NCI-H748 treated with DMSO at 0.1 percent for 48 hours (cell line): Measurements from ENCODE around the gene CREB3L1.
A peak's percentile ranks its signal among the peaks of the same experiment; 100 is the strongest.

Source experiments
- DNase-seq: peaks from one replicate; lab custom pipeline; 2025; lab: John Stamatoyannopoulos, UW

CREB3L1 gene

DNA sequence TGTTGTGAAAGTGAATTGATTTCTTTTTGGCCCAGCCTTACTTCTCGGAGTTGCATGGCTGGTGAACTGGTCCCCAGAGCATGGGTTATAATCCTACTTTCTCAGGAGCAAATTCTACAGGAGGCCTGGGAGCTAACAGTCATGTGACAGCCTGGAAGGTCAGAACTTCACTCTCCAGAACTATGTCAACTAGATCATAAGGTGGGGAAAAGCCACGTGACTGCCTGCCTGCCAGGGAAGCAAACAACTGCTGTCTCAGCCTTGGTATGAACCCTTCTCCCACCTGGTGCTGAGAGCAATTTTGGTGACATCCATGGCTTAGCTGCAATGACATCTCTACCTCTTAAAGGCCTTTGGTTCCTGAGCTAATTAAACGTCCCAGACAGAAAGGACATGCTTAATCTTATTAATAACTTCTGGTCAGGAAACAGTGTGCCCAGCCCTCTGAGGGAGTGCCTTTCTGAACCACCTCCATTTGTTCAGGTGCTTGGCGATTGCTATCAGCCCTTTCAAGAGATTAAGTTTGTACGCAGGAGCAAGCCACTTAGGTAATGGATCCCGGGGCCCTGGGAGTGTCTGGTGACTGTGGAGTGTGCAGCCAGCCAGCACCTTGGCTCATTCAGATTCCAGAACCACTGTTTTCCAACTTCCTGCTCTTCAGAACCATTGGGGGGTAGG is 1.4 kb upstream of the CREB3L1 start:
- DNase-seq = no peak

DNA sequence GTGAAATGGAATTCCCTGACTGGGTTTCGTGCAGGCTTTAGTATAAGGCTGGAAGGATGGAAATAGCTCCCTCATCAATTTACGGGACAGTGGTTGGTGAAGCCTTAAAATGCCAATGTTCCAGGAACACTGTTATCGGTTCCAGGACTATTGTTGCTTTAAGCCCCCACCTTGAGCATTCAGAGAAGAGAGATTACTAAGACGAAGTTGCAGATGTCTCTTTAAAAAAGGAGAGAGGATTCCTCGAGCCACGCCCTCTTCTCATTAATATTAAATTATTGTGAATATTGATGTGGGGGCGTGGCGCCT is 195 bp upstream of the CREB3L1 start:
- DNase-seq = no peak

DNA sequence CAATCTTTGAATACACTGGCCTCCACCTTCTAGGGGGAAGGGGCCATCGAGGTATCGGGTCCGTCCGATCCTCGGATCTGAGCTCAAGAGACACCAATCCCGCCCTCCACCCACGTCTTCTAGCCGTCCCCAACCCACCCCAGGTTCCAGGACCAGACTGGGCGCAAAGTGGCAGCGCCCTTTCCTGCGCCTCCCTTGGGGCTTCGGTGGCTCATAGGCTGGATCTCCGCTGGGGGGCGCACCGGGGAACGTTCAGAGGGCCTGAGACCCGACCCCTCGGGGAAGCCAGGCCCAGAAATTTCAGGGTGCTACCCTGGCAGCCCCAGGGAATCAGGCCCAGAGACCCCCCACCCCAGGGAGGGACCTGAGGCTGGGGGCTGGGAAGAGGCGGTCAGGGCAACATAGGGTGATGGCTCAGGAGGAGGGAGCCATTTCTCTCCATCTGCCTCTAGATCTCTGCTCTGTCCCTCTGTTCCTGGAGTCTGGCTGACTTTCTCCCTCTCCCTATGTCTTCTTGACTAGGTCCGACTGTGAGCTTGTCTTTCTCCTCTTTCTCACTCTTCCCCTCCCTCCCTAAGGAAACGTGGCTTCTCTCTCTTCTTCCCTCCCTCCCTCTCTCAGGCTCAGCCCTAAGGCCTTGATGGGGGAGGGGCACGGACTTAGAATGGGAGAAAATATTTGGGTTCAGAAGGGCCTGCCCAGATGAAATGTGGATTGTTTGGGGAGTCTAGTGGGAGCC is 1.1 kb downstream of the CREB3L1 start:
- DNase-seq = no peak

DNA sequence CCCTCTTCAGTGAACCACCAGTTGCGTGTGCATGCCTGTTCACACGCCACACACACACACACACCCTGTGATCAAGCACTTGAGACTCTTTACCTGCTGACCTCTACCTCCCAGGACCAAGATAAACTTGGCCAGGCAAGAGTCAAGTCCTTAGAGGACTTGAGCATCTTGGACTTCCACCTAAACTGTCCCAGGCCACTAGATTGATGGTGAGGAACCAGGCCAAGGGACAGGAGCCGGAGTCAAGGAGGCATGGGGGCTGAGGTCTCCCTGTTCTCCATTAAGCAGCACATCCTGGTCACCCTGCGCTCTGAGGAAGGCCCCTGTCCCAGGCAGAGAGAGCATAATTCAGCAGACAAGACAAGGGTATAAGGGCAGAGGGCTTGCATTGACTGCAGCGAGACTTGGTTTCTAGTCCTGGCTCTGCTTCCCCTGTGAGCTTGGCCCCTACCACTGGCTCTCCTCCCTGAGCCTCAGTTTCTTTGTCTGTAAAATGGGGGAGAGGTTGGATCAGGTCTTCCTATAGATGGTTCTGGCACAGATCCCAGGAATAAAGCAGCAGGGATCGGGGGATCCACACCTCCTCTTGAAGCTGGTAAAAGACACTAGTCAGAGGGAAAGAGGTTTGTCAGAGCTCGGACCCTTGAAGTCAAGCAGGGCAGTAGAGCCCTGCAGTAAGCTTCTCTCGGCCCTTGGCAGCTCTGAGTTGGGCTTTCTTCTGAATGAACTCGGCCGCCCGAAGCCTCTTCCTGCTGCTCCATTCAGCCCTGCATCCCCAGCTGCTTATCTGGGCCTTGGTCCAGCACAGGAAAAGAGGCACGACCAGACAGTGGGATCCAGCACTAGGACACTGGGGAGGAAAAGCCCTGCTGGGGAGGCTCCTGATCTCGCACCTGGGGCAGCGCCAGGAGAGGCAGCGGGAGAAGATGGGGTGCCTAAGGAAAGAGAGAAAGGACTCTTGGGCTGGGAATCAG is 2.0 kb downstream of the CREB3L1 start:
- DNase-seq = no peak

DNA sequence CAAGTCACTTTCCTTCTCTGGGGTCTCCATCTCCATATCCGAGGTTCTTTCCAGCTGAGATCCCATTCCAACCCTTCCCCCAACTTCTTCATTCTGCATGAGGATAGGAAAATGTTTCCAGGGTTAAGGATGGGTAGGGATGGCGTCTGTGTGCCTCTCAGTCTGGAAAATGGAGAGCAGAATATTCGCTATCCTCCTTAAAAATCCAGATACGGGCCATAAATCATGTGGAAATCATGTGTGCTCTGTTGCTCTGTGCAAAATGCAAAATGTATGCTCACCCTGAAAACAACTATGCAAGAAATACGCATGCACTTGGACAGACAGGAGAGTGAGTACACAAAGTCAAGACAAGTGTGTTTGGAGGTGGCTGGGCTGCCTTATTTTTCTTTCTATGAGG is 3.2 kb downstream of the CREB3L1 start:
- no peak for DNase-seq

DNA sequence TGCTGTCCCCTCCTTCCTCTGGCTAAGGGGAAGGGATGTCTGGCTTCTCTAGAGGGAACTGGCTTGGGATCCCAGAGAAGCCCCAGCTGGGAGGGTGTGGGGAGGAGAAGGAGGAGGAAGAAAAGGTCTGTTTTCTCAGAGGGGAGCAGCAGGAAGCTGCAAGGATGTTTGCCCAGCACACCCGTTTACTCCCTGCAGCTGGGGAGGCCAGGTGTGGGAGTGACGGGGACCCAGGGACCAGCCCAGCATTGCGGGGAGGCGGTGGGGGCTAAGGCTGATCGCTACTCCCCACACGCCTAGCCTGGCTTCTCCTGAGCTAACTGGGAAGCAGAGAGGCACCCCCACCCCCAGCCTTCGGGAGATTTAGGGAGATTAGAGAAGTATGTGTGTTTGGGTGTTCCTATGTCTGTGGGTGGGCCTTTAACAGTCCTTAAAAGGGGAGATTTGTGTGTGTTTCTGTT is 3.9 kb downstream of the CREB3L1 start:
- DNase-seq = no peak

DNA sequence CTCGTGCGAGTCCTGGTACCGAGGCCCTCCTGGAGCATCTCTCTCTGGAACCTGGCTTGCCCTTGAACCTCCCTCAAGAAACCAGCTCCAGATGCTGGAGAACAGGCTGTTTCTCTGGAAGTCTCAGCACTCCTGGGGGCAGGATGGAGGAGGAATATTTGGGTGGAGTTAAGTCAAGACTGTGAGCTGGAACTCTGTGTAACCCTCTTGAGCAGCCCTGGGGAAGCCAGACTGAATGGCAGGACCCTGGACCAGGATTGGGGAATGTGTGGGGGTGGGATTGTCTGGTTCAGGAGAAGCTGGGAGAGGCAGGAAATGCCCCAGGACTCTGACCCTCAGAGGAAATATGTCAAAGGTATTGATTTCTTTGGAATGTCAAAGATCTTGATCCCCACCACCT is 7.7 kb downstream of the CREB3L1 start:
- DNase-seq = no peak

DNA sequence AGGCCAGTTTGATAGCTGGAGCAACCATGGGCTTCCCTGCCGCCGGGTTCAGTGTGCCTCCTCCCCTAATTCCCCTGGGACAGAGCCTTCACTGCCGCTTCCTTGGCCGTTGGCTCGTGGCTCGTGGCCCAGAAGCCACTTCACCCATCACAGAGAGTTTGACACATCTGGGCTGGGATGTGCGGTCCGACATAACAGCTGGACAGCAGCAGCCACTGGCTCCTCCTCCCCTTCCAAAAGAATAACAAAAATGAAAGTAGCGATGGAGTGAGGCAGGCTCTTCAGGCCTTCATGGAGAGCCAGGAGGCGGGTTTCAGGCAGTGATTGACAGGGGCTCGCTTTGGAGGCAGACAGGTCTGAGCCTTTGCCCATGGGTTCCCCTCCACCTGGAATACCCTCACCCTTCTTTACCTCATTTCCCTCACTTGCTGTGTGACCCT is 8.2 kb downstream of the CREB3L1 start:
- DNase-seq = no peak

DNA sequence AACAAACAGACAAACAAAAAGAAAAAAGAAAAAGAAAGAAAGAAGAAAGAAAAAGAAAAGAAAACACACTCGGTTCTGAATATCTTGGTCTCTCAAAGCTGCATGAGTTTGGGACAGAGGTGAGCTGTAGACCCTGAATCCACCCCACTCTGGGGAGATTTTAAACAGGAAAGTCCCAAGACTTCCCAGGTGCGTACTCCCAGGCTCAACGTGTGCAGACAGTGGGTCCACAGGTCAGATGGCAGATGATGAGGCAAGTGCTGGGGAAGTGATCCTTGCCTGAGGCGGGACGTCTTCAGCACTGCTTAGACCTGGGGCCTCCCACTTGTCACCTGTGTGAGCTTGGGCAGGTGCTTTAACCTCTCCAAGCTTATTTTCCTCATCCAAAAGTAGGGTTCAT is 9.3 kb downstream of the CREB3L1 start:
- no peak for DNase-seq

DNA sequence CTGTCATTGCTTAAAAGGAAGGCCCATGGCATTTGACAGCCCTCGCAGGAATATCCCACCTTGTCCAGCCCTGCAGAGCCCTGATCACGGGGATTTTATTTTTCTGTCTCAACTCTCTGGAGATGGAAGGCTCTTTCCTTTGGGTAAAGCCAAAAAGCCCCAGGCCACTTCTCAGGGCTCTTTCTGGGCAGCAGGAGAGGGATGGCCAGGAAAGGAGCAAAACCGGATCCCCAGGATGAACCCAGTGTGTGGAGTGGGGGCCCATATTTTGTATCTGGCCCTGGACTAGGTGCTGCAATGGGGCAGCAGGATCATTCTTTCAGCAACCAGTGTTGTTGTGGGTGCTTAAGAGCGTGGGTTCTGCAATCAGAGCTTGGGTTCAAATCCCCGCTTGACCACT is 11.0 kb downstream of the CREB3L1 start:
- no peak for DNase-seq

DNA sequence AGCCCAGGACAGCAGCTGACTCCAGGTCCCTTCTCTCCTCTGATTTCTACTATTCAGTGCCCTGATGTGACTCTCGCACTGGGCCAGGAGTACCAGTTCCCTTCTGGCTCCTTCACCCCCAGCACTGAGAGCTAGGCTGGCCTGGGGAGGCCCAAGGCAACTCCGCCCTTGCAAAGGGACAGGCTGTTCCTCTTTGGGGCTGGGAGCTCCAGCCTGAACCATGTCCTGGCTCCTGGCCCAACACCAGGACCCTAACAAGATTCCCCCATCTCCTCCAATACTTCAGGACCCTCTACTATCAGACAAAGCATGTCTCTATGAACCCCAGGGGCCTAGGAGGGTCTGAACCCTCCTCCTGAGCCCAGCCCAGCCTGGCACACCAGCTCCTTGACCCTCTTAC is 12.5 kb downstream of the CREB3L1 start:
- DNase-seq = no peak

DNA sequence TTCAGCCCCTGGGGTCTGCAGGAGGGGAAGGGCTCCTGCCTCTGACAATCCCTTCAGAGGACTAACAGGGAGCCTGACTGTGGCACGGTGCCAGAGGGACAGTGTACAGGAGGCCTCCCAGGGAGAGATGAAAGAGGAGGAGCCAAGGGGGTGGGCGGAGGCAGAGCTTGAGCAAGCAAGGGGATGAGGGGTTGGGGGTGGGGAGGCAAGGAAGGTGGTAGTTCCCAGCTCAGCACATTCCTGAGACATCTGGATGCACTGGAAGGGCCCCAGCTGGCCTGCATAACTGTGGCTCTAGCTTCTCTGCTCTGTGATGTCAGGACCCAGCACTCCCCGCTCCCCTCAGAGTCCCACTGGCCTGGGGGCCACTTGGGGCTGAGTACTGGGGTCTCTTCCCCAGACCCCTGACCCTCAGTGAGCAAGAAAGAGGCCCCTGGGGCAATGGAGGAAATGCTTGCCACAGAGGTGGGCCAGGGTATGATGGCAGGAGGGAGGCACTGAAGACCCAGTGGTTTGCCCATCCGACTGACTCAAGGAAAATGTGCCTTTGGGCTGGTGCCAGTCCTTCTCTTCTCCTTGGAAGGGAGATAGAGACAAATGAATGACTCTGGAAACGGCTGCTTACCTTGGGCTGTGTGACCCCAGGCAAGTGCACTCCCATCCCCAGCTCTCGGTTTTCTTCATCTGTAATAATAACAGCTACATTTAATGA is 13.3 kb downstream of the CREB3L1 start:
- no peak for DNase-seq

DNA sequence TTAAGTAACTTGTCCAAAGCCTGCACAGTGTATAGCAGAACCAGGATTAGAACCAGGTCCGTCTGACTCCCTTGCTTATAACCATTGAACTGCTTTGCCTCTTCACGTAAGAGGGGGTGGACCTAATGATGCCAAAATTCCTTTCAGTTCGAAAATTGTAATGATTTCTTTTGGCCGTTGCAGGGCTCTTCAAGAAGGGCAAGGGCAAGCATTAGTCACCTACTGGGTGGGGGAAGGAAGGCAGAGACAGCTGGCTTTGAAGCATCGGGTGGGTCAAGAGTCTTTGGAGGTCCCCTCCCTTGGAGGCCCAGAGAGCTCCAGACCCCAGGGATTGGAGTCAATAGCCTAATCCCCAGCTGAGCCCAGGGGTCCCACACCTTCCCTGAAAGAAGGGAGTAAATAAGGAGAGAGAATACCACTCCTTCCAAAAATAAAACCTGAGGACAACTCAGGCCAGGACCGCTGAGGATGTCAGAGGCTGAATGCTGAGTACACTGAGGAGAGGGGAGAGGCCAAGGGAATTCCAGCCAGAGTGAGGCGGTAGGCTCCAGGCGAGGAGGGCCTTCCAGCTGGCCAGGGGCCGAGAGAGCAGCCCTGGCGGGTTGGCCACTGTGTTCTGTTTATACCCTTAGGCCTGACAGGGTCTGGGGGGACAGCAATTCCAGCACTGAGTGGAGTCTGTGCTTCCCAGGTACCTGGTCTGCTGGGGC is 14.1 kb downstream of the CREB3L1 start:
- DNase-seq = no peak

DNA sequence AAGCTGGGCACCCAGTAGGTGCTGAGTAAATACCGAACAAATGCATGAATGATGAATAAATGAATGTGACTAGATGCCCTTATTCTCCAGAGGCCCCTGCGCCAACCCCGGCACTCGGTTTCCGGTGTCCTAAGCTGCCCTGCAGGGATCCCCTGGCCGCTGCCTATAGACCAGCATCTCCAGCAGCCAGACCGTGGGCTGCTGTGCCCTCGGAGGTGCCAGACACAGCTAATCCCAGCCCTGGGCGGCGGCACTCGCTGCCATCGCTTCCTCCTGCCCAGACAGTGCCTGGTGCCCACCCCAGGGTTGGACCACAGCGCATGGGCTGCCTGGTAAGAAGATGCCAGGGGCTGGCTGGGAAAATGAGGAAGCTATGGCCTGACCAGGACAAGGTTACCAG is 15.6 kb downstream of the CREB3L1 start:
- DNase-seq = no peak

DNA sequence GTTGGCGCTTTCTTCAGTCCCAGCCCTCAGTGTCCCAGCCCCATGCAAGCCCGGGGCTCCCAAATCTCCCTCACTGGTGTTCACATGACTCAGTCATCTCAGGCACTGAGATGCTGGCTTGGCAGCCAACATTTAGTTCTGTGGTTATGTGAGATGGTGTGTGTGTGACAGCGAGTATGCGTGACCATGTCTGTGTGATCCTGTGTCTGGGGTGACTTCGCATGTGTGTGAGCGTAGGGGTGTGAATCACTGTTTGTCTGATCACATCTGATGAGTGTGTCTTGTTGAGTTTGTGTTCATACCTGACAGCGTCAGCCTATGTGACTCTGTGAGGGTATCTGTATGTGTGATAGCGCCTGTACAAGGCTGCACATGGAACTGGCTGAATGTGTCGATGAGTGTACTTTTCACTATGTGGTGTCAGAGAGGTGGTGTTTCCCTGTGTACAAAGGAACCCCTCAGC is 16.2 kb downstream of the CREB3L1 start:
- no peak for DNase-seq

DNA sequence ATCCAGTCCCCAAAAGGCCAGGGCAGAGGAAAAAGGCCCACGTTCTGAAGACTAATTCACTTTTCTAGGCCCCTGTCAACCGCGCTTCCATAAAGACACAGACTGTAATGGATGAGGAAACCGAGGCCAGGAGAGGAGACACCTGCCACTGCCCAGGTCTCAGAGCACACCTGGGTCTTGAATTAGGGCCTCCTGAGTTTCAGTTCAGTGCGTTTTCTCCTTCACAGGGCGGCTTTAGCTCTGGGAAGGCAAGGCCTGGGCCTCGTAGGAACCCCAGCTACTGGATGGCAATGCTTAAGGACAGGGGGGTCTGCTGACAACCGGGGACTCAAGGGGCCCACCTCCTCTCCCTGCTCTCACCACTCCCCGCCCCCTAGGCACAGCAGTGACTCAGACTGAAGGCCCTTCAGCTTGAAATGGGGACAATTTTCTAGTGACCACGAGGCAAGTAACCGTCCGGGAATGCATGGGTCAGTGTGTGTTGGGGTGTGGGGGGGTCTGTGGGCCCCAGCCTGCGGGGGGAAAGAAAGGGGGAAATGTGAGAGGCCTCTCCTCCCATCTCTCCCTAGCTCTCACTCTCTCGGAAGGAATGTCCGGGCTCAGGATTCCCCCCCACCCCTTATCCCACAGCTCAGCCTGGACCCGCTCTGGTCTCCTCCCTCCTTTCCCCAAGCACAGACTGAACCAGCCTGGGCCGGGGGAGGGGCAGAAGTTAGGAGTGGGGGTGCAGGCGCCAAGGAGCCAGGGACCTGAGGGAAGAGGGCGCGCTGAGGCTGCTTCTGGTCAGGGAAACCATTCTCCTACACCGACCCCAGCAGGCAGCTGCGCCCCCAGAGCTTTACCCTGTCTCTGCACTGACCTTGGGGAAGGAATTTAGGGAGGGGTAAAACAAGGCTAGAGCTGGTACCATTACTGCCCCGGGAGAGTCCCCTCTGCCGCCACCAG is 17.2 kb downstream of the CREB3L1 start:
- no peak for DNase-seq

DNA sequence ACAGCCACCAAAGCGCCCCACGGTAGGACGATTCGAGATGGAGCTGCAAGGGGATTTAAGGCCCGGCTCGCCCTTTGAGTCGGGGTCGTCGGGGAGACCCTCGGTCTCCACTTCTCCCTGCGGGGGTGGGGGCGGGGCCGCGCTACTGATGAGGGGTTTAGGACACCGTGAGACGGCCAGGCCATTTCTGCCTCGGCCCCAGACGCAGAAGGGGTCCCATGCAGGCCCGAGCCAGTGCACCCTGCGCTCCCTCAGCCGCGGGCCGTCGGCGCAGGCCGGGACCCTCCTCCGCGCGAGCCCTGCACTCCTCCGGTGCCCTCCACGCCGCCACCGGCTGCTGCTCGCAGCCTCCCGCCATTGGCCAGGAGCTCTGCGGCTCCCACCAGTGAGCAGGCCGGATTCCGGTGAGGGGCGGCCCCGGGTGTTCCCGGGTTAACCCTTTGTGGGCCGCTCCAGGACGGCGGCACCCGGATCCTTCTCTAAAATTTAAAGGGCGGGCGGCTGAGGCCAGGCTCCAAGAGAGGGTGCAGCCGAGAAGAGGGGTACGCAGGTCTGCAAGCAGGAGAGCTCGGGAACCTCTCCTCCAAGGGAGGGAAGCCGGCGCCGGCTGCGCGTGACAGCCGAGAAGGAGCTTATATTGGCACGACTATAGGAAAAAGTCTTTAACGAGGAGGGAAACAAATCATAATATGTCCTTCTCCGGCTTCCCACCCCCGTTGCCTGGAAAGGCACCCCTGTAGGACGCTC is 18.0 kb downstream of the CREB3L1 start:
- DNase-seq = peak; percentile 49

DNA sequence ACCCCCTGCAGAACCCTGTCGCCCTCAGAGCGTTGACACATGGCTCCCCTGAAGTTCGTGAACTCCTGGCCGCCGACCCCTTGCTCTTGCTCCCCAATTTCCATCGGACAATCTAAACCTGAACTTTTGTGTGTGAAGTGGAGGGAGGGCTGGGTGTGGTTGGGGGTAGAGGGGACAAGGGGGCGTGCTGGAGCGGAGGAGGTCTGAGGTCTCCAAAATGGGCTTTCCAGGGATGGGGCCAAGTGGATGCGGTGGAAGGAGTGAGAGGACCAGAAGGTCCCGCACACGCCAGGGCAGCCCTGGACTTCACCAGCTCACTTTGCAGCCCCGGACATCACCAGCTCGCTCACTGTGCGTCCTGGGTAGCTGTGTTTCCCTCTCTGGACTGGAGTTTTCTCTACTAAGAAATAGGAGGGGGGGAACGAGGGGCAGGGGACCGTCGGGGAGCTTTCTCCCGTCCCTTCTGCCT is 18.6 kb downstream of the CREB3L1 start:
- DNase-seq = no peak
